HG03108 (cell line): ENCODE data around the gene HPS1.
A peak's percentile ranks its signal among the peaks of the same experiment; 100 is the strongest.

Source experiments
- ATAC-seq: cut with Tn5 transposase; IDR thresholded peaks from one replicate; pipeline ENCODE4 v1.9.1; 2021; ENCODE audit warnings: moderate library complexity; ENCODE audit not compliant: unreplicated experiment

The HPS1 gene

GRCh38 chr10:98465866-98466265, 19.1 kb upstream of the HPS1 start:
- ATAC-seq: no peak

DNA sequence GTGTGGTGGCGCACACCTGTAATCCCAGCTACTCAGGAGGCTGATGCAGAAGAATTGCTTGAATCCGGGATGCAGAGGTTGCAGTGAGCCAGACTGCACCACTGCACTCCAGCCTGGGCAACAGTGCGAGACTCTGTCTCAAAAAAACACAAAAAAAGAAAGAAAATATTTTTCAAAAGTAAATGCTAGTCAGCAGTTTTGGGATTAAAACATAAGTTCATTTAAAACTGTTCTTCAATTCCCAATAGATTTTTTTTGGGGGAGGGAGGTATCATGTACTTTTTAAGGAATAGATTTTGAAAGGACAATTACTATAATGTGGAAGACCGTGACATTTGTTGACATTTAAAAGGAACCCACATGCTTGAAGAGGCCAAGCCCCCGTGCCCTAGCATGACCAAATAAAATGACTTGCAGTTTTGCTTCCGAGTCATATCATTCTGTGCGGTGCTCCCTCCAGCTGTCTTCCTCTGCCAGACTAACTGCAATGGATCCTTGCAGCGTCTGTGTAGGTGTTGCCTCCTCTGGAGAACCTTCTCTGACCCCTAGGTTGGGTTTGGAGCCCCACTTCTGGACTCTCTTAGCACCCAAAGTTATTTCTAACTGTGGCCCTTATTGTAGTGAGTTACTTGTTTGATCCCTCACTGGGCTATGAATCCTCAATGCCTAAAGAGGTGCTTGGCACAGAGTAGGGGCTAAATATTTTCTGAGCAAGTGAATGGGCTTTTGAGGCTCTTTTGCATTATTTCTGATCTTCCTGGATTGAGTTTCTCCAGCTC, 17.4 kb upstream of the HPS1 start:
- no peak for ATAC-seq

DNA sequence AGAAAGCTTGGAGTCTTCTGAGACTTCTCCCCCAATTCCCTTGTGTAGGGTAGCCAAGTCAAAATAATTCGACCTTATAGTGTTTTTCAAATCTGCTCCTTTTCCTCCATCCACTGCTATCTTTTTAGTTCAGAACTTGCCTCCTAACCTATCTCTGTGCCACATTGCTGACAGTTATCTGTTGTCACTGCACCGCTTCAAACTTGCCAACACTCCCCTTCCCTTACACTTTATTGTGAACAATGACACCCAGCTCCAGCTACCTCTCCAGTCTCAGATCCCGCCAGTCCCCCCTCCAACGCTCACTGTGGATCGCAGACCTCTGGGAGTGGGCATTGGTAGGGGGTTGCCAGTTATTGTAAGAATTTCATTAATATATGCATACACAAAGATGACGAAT, 16.3 kb upstream of the HPS1 start:
- no peak for ATAC-seq

- ATAC-seq: no peak
Observed at GRCh38 chr10:98461500-98461842, 14.7 kb upstream of the HPS1 start.

DNA sequence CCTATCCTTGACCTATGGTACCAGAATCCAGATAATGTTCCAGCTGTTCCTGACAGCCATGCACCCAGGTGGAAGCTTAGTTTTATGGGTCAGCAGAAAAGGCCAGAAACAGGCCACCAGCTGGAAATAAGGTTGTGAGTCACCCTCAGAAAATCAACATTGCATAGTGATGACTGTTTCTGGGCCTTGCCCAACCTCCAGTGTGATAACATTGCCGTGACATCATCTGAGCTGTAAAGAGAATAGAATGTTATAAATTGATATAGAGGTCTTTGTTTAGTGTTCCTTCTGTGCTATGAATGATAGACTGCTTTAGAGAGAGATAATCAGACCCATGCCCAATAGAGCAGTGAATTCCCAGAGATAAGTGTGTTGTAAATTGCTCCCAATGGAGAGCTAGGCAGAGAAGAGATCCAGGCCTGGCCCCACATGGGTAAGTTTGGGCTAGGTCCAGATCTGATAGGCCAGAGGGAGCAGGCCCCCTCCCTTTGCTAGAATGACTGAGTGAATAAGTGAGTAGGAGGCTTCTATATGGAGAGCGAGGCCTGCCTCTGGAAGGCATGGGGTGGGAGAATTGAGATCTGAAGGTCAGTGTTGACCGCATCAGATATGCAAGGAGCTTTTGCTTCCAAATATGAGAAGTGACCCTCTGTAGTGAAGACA, 14.2 kb upstream of the HPS1 start:
- ATAC-seq: no peak

GRCh38 chr10:98458809-98459784, 12.4 kb upstream of the HPS1 start:
- no peak for ATAC-seq

DNA sequence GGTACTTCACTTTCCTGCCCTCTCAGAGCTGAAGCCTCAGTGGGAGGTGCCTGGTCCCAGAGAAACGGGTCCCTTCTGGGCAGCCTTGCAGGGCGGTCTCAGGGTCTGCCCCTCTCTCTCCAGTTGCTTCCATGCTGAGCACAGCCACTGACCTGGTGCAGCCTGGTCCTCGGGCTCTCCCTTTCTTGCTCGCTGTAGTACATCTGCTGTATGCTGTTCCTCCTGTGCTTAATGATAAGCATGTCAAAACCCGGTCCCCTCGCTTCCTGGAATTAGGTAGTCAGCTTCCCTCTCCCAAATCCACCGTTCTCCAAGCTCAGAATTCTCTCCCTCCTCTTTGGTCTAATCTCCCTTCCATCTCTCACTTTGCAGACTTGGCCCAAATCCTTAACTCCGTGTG, 11.0 kb upstream of the HPS1 start:
- no peak for ATAC-seq

- no peak for ATAC-seq
Observed at GRCh38 chr10:98456686-98457482, 10.1 kb upstream of the HPS1 start.

DNA sequence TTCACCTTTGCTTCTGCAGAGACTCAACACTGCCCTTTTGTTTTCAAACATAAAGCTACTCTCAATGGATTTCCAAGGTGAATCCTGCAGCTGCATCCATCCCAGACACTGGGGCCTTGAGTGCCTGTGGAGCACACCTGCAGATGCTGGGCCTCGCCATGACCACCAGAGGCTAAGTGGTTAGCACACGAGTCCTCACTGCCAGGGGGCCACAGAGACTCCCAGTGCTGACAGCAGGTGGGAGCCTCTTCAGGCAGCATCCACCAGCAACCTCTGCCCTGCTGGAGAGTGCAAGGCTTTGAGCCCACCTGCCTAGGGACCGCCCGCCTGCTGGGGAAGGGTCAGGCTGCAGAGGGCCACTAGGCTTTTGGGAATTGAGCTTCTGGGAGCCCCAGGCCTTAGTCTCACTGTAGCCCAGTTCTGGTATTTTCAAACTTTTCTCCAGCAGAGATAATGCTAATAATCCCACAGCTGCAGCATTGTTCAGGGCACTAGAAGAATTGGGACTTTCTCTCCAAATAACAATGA, 9.4 kb upstream of the HPS1 start:
- ATAC-seq: no peak

GRCh38 chr10:98453729-98454128, 7.0 kb upstream of the HPS1 start:
- no peak for ATAC-seq

- no peak for ATAC-seq
Observed at GRCh38 chr10:98450618-98451017, 3.9 kb upstream of the HPS1 start.

- ATAC-seq: no peak
Observed at GRCh38 chr10:98449287-98449686, 2.6 kb upstream of the HPS1 start.

GRCh38 chr10:98446151-98446660, 529 bp downstream of the HPS1 start:
- ATAC-seq: peak; percentile 20

- no peak for ATAC-seq
Observed at GRCh38 chr10:98445200-98445812, 1.4 kb downstream of the HPS1 start.

DNA sequence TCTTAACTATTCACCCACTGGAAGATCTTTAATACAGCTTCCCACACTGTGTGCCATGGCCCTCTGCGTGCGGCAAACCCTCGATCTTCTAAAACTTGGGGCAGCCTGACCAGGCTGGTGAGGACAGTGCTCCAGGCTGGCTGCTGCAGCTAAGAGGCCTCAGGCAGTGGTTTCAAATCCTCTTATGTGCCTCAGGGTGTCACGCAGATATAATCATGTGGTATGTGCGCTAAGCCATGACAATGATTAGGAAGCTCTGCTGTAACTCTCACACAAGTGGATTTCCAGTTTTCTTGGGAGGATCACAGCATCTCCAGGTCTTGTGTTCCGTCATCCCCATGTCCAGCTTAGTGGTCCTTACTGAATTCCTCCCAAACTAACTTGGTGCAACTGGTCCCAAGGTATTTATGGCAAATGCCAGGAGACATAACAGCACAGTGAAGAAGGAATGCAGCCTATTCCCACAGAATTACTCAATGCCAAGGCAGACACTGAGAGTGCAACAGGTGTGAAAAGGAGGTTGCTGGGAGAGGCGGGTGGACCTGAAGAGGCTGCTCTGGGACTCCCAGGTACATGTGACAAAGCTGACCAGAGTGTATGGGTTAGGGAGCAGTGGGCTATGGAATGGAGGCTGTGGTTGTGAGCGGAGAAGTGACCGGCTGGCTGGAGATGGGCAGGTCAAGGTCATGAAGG, 2.3 kb downstream of the HPS1 start:
- ATAC-seq: no peak

DNA sequence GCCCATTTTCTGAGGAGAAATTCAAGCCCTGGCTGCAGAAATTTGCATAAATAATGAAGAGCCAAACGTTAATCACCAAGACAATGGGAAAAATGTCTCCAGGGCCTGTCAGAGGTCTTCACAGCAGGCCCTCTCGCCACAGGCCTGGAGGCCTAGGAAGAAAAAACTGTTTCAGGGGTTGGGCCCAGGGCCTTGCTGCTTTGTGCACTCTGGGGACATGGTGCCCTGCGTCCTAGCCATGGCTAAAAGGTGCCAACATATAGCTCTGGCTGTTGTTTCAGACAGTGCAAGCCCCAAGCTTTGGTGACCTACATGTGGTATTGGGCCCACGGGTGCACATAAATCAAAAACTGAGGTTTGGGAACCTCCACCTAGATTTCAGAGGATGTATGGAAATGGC, 8.0 kb downstream of the HPS1 start:
- no peak for ATAC-seq

- no peak for ATAC-seq
Observed at GRCh38 chr10:98436704-98437103, 10.0 kb downstream of the HPS1 start.

GRCh38 chr10:98435178-98435577, 11.6 kb downstream of the HPS1 start:
- ATAC-seq: no peak
